PFSK-1 (cell line): ENCODE data around the gene MBNL1.

Source experiments
- FOXP2 ChIP-seq: optimal IDR thresholded peaks from 2 replicates; pipeline ENCODE3; 2011; ENCODE audit warnings: borderline replicate concordance, control low read depth, inconsistent platforms; ENCODE audit not compliant: insufficient read depth; ENCODE audit errors: extremely low read length, extremely low read depth
- POLR2AphosphoS5 ChIP-seq: IDR thresholded peaks from 2 replicates; pipeline ENCODE4 v1.6.1; 2012; ENCODE audit warnings: low read depth, mild to moderate bottlenecking, control low read depth, low read length, moderate library complexity
- REST ChIP-seq, 2 experiments: IDR thresholded peaks; 2 replicates each; pipeline versions ENCODE4 v1.6.1 to v1.8.0; 2011 to 2012; ENCODE audit warnings: low read depth in 2 of 2, low read length in 2 of 2, control low read depth in 1 of 2, inconsistent platforms in 1 of 2, mild to moderate bottlenecking in 1 of 2, moderate library complexity in 1 of 2; ENCODE audit not compliant: insufficient read depth in 1 of 2
- TAF1 ChIP-seq: IDR thresholded peaks from 2 replicates; pipeline ENCODE4 v1.6.1; 2012; ENCODE audit warnings: low read length, control low read depth, borderline replicate concordance; ENCODE audit not compliant: insufficient read depth

DNA sequence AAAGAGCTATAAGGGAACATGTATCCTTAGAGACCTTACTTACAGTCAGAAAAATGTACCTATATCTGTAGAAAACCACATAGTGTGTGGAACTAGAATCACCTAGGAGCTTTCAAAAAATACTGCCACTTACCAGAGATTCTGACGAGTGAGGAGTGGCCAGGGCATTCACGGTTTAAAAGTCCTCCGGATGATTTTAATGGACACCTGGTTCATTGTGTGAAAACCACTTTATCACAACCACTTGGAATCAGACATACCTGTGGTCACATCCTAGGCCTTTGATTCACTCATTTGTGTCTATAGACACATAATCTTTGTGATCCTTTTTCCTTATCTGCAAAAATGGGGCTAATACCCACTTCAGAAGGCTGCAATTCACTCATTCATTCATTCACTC lies 159.8 kb downstream of the MBNL1 start:
- TF ChIP-seq TAF1: no peak
- TF ChIP-seq REST (IDR thresholded peaks at IDR 0.05; ENCODE audit: insufficient read depth in 1 of 2, low read depth in 2 of 2, low read length in 2 of 2): no peak
- no peak for TF ChIP-seq POLR2AphosphoS5
- TF ChIP-seq FOXP2: no peak
